Measurements from ENCODE around the gene TMEM63A. TPM values are rescaled to one million over a fixed set of nuclear protein-coding genes. Genes with fewer than 3 reads are reported as not detected.

The TMEM63A gene
- total and polyA plus RNA-seq, 2 of the 13 experiments (the other 11 are each of a cell fraction or from before 2014, with no cell fraction given): 23.9 to 53.3 TPM

- TF ChIP-seq IRF1 (CRISPR knock-in tag; IDR thresholded peaks at IDR 0.05; ENCODE audit: low read depth): no peak
- TF ChIP-seq MEIS2 (CRISPR knock-in tag; IDR thresholded peaks at IDR 0.05): 0 out of 2 replicates have a peak, but pooled peaks have one; percentile 22
- TF ChIP-seq ATF7-NPFF (CRISPR knock-in tag; IDR thresholded peaks at IDR 0.05; ENCODE audit: low read depth): no peak
- TF ChIP-seq CHCHD3 (CRISPR knock-in tag; IDR thresholded peaks at IDR 0.05): no peak
- TF ChIP-seq NR2F6 (IDR thresholded peaks at IDR 0.05): no peak
- TF ChIP-seq NR2F6 (CRISPR knock-in tag; IDR thresholded peaks at IDR 0.05): 0 out of 2 replicates have a peak, but pooled peaks have one; percentile 9
- no peak for TF ChIP-seq ZNF414 (CRISPR knock-in tag; IDR thresholded peaks at IDR 0.05)
- TF ChIP-seq STAT6 (CRISPR knock-in tag; IDR thresholded peaks at IDR 0.05; ENCODE audit: borderline replicate concordance): 0 out of 2 replicates have a peak, but pooled peaks have one; percentile 8
- peak; percentile 22; the same call in 1 of the 2 replicates for TF ChIP-seq HMG20A (CRISPR knock-in tag; IDR thresholded peaks at IDR 0.05; ENCODE audit: borderline replicate concordance)
- TF ChIP-seq NAIF1 (CRISPR knock-in tag; IDR thresholded peaks at IDR 0.05; ENCODE audit: borderline replicate concordance): no peak
- TF ChIP-seq GABPB1 (CRISPR knock-in tag; IDR thresholded peaks at IDR 0.05): peak; percentile 53
- TF ChIP-seq ZNF737 (CRISPR knock-in tag; IDR thresholded peaks at IDR 0.05; ENCODE audit: borderline replicate concordance): no peak
- TF ChIP-seq ZFYVE20 (CRISPR knock-in tag; IDR thresholded peaks at IDR 0.05; ENCODE audit: borderline replicate concordance, low read depth): no peak
- 0 out of 2 replicates have a peak, but pooled peaks have one; percentile 32 for TF ChIP-seq ZFY (CRISPR knock-in tag; IDR thresholded peaks at IDR 0.05)
- TF ChIP-seq ZNF343 (CRISPR knock-in tag; IDR thresholded peaks at IDR 0.05): no peak
- no peak for TF ChIP-seq ZNF280B (CRISPR knock-in tag; IDR thresholded peaks at IDR 0.05; ENCODE audit: borderline replicate concordance)
- TF ChIP-seq ZFX (CRISPR knock-in tag; IDR thresholded peaks at IDR 0.05; ENCODE audit: low read depth): peak; percentile 36; the same call in 1 of the 2 replicates
- 0 out of 2 replicates have a peak, but pooled peaks have one; percentile 40 for TF ChIP-seq TIGD3 (CRISPR knock-in tag; IDR thresholded peaks at IDR 0.05; ENCODE audit: borderline replicate concordance)
- 0 out of 2 replicates have a peak, but pooled peaks have one; percentile 42 for TF ChIP-seq ZNF710 (CRISPR knock-in tag; IDR thresholded peaks at IDR 0.05; ENCODE audit: borderline replicate concordance)
- no peak for TF ChIP-seq SNAPC2 (CRISPR knock-in tag; IDR thresholded peaks at IDR 0.05)
These were observed 14.9 kb upstream of the TMEM63A start (continued) for GRCh38 chr1:225896937-225897549.

Data from HepG2 (cell line).